Vagina (tissue), 2 donors: ENCODE results near the gene PPP2R5C. TPM values are rescaled to one million over a fixed set of nuclear protein-coding genes. Genes with fewer than 3 reads are reported as not detected.

Experiments
- DNase-seq, 2 donors: peaks; one replicate each; pipeline ENCODE4 v3.0.0-alpha.2; 2017; ENCODE audit errors: extremely low spot score in 2 of 2
- H3K27ac ChIP-seq: fragments of 200-600 bp; sonication (generic); one replicate; pipeline ENCODE4 v1.5.1; 2019
- H3K27me3 ChIP-seq: fragments of 200-600 bp; sonication (generic); one replicate; pipeline ENCODE4 v1.5.1; 2019
- H3K36me3 ChIP-seq, 2 donors: fragments of 200-600 bp; sonication (generic); one replicate each; pipeline ENCODE4 v1.5.1; 2017 to 2019
- H3K4me1 ChIP-seq: fragments of 200-600 bp; sonication (generic); one replicate; pipeline ENCODE4 v1.5.1; 2019
- H3K4me3 ChIP-seq, 2 donors: fragments of 200-600 bp; sonication (generic); 1 replicate in 1 of 2; 2 replicates in 1 of 2; pipeline ENCODE4 v1.5.1; 2016 to 2019
- H3K9me3 ChIP-seq: fragments of 200-600 bp; sonication (generic); one replicate; pipeline ENCODE4 v1.5.1; 2019
- POLR2A ChIP-seq, 2 donors: fragments of 450-650 bp; IDR thresholded peaks; one replicate each; pipeline ENCODE4 v1.6.1; 2017; ENCODE audit warnings: antibody characterized with exemption in 2 of 2, mild to moderate bottlenecking in 2 of 2, moderate library complexity in 2 of 2
- POLR2AphosphoS5 ChIP-seq, 2 donors: sonication (generic); formaldehyde crosslinking; IDR thresholded peaks; one replicate each; pipeline ENCODE4 v1.9.0; 2017; ENCODE audit warnings: antibody characterized with exemption in 2 of 2, mild to moderate bottlenecking in 2 of 2, low read depth in 1 of 2; ENCODE audit not compliant: insufficient read depth in 1 of 2
- intact Hi-C: fragments of 100-400 bp; cut with DNase I; formaldehyde crosslinking; loops from one replicate; pipeline ENCODE4 v1.15.1; 2023
- total RNA-seq: library from RNA; depleted of rRNA; stranded (reverse); fragments of >200 nt; gene quantifications from one replicate; pipeline ENCODE4 v1.2.3, GENCODE V29; 2016
- TF ChIP-seq, protein P1 (sequence below), 3 experiments: fragments of 450-650 bp in 2 of 3; fragments of 200-600 bp in 1 of 3; sonication (generic) in 1 of 3; IDR thresholded peaks; one replicate each; pipeline ENCODE4 v1.5.1; 2017 to 2019; ENCODE audit warnings: antibody characterized with exemption in 3 of 3, mild to moderate bottlenecking in 2 of 3, moderate library complexity in 2 of 3

PPP2R5C gene
- total RNA-seq, 1 donor from 2014 or later, result 88.1 TPM

DNA sequence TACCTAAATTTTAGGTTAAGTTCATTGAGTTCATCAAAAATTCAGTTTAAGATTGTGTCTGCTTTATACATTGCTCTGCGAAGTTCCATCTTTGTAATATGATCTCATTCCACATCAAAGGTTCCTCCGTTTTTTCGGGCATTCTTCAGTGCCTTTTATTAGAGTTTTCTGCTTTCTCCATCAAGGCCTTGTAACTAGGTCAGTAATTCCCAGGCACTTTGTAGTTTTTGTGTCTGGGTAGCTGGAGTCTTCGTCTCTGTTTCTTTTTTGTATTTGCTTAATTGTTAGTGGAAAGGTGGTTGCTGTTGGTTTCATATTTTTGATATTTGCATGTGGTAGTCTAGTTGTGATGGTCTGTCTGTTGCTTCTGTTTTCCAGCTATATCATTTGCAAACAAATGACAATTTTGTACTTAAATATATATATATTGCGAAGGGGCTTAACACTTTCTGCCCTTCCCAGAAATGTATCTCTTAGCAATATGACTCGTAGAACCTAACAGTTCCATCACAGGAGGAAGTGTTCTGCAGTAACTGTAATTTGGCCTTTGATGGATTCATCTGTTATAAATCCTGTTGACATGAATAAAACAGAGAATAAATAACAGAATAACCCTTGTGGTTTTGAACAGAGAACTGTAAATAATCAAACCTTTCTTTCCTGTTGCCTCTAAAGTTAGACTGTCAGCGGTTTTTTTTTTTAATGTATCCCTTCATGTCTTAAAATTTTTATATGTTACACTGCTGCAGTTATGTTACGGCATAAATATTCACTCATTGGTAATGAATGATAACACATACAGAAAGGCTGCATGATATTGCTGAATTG is 114.4 kb downstream of the PPP2R5C start:
- Histone ChIP-seq H3K36me3 (no peaks in the 10 kb centered on the region), H3K4me3 (no peak overlapping the region), H3K27ac (peak overlapping the region; percentile 73), H3K4me1 (peaks cover 22% of the 10 kb centered on the region), H3K27me3 (no peaks in the 10 kb centered on the region), H3K9me3 (no peaks in the 10 kb centered on the region)
- no peak for DNase-seq
- TF ChIP-seq POLR2A (IDR thresholded peaks at IDR 0.05) (no peak), POLR2AphosphoS5 (IDR thresholded peaks at IDR 0.05; ENCODE audit: insufficient read depth in 1 of 2, low read depth in 1 of 2) (no peak)
- TF ChIP-seq, protein P1, sequence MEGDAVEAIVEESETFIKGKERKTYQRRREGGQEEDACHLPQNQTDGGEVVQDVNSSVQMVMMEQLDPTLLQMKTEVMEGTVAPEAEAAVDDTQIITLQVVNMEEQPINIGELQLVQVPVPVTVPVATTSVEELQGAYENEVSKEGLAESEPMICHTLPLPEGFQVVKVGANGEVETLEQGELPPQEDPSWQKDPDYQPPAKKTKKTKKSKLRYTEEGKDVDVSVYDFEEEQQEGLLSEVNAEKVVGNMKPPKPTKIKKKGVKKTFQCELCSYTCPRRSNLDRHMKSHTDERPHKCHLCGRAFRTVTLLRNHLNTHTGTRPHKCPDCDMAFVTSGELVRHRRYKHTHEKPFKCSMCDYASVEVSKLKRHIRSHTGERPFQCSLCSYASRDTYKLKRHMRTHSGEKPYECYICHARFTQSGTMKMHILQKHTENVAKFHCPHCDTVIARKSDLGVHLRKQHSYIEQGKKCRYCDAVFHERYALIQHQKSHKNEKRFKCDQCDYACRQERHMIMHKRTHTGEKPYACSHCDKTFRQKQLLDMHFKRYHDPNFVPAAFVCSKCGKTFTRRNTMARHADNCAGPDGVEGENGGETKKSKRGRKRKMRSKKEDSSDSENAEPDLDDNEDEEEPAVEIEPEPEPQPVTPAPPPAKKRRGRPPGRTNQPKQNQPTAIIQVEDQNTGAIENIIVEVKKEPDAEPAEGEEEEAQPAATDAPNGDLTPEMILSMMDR (IDR thresholded peaks at IDR 0.05), result no peak
- intact Hi-C loops, result no loop called here

DNA sequence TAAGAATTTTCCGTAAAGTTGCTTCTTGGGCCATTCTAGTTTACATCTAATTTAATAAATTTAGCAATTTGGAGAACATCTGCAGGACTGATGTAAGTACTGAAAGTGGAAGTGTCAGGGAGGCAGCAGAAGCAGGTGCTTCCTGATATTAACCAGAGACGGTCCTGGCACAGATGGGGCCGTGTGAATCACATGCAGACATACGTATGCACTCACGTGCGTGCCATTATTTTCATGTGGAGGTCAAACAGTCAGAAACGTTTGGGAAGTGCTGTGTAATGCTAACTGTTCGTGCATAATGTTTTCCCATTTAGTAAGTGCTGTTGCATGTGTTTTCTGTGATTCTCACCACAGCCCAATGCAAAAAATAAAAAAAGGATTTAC is 115.0 kb downstream of the PPP2R5C start:
- no peak overlapping the region for H3K4me3 ChIP-seq
- DNase-seq, result peak in 1 of 2 donors; percentile 88
- peaks cover 22% of the 10 kb centered on the region for H3K4me1 ChIP-seq
- peak overlapping the region; percentile 73 for H3K27ac ChIP-seq
- H3K9me3 ChIP-seq, result no peaks in the 10 kb centered on the region
- H3K36me3 ChIP-seq, result no peaks in the 10 kb centered on the region
- no peaks in the 10 kb centered on the region for H3K27me3 ChIP-seq
- intact Hi-C loops, result no loop called here
- TF ChIP-seq POLR2A (IDR thresholded peaks at IDR 0.05) (no peak), POLR2AphosphoS5 (IDR thresholded peaks at IDR 0.05; ENCODE audit: insufficient read depth in 1 of 2, low read depth in 1 of 2) (peak in 1 of 2 donors; percentile 78)

DNA sequence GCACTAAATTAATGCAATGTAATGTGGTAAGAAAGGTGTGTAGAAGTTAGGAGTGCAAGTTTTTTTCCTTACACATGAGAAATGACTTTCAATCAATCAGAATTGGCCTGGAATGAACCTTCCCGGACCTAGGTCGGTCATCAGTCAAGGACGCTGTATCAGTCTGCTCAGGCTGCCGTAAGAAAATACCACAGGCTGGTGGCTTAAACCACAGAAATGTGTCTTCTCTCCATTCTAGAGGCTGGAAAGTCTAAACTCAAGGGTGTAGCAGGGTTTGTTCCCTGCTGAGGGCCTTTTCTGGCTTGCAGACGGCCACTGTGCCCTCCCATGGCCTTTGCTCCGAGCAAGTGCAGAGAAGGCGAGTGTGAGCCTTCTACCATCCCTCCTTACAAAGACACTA is 116.3 kb downstream of the PPP2R5C start:
- intact Hi-C loops, result no loop called here
- Histone ChIP-seq H3K4me3 (no peak overlapping the region), H3K27me3 (no peaks in the 10 kb centered on the region), H3K27ac (no peak overlapping the region), H3K4me1 (peaks cover 22% of the 10 kb centered on the region), H3K9me3 (no peaks in the 10 kb centered on the region), H3K36me3 (peaks cover 0 to 7% of the 10 kb centered on the region in 2 donors)
- TF ChIP-seq, protein P1 (IDR thresholded peaks at IDR 0.05), result no peak
- TF ChIP-seq POLR2A (IDR thresholded peaks at IDR 0.05) (no peak), POLR2AphosphoS5 (IDR thresholded peaks at IDR 0.05; ENCODE audit: insufficient read depth in 1 of 2, low read depth in 1 of 2) (no peak)
- DNase-seq, result peak in 1 of 2 donors; percentile 81

DNA sequence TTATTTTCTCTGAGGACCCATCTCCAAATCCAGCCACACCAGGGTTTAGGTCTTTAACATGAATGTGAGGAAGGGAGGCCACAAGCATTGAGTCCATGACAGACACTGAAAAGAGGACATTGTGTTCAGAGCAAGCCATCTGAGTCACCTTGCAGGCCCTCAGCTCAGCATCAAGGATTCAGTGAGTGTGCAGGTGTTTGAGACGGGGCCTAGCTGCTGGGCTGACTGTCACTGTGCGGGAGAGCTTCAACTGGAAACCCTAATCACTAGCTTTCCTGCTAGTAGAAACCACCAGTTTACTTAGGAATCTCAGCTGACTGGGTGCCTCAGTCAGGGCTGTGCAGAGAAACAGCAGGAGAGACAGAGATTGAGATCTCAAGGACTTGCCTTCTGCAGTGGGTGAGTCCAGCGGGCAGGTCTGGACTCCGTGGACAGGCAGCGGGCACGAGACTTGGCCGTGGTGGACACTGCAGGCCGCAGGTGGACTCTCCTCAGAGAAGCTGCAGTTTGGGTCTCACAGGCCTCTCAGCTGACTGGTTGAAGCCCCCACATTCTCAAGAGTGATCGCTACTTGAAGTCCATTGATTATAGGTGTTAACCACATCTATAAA is 116.8 kb downstream of the PPP2R5C start:
- Histone ChIP-seq H3K36me3 (peaks cover 0 to 10% of the 10 kb centered on the region in 2 donors), H3K27me3 (no peaks in the 10 kb centered on the region), H3K4me1 (peaks cover 22% of the 10 kb centered on the region), H3K27ac (no peak overlapping the region), H3K4me3 (no peak overlapping the region), H3K9me3 (no peaks in the 10 kb centered on the region)
- intact Hi-C loops, result no loop called here
- peak in 1 of 2 donors; percentile 80 for DNase-seq
- TF ChIP-seq POLR2A (IDR thresholded peaks at IDR 0.05), result no peak
- TF ChIP-seq, protein P1 (IDR thresholded peaks at IDR 0.05), result no peak
- no peak for TF ChIP-seq POLR2AphosphoS5 (IDR thresholded peaks at IDR 0.05; ENCODE audit: insufficient read depth in 1 of 2, low read depth in 1 of 2)

DNA sequence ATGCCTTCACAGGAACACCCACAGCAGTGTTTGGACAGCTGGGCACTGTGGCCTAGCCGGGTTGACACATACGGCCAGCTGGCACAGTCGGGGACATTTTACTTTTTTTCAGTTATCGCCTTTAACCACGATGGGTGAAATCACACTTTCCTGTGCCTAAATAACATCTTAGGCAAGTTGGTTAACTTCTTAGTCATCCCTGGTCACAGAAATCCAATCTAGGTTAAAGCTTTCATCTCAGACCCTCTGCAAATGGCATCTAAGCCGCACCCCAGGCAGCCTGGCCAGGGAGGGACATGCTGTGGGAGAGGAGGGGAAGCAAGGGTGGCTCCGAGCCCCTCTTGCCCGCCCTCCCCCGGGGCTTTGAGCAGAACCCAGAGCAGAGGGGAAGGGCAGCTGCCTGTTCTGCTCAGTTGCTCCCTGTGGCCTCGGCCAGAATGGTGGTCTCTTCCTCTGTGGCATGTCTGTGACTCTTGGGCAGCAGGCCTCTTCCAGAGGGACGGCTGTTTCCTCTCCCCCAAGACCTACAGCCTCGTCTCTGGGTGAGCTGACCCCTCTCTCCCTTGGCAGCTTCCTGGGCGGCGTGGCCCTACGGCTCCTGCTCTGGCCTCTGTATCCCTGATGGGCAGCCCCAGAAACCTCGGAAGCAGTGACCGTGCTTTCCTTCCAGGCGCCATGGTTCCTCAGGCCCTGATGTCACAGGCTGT is 117.5 kb downstream of the PPP2R5C start:
- TF ChIP-seq, protein P1 (IDR thresholded peaks at IDR 0.05), result no peak
- no peak for TF ChIP-seq POLR2A (IDR thresholded peaks at IDR 0.05)
- no peak for TF ChIP-seq POLR2AphosphoS5 (IDR thresholded peaks at IDR 0.05; ENCODE audit: insufficient read depth in 1 of 2, low read depth in 1 of 2)
- no peak overlapping the region for H3K27ac ChIP-seq

More for the DNA sequence above, 117.5 kb downstream of the PPP2R5C start:
- Histone ChIP-seq H3K27me3 (no peaks in the 10 kb centered on the region), H3K9me3 (no peaks in the 10 kb centered on the region), H3K4me1 (peaks cover 22% of the 10 kb centered on the region), H3K36me3 (peaks cover 0 to 16% of the 10 kb centered on the region in 2 donors), H3K4me3 (no peak overlapping the region)
- intact Hi-C loops, result no loop called here
- no peak for DNase-seq
